ENCODE results near the gene GPHB5. TPM values are rescaled to one million over a fixed set of nuclear protein-coding genes. Genes with fewer than 3 reads are reported as not detected.

The GPHB5 gene
- total RNA-seq, 1 experiment from 2014 or later, result not detected

- Histone ChIP-seq H3K27ac (ENCODE audit: low read depth, low read length) (no peak overlapping the region), H3K4me3 (replicated peaks in 1 of 2; ENCODE audit: low read depth in 1 of 2, low read length in 2 of 2) (no peak overlapping the region), H3K79me2 (ENCODE audit: insufficient read depth, low read length) (no peaks in the 10 kb centered on the region), H3K4me2 (ENCODE audit: low read length) (no peak overlapping the region), H4K20me1 (ENCODE audit: insufficient read depth) (no peaks in the 10 kb centered on the region), H3K9me3 (ENCODE audit: control insufficient read depth in 1 of 2, insufficient read depth in 1 of 2, low read depth in 1 of 2, low read length in 2 of 2) (no peaks in the 10 kb centered on the region), H2AFZ (ENCODE audit: low read depth, low read length, poor library complexity, severe bottlenecking) (no peak overlapping the region), H3K9ac (ENCODE audit: low read length) (no peak overlapping the region), H3K36me3 (ENCODE audit: control insufficient read depth in 1 of 2, insufficient read depth in 2 of 2, low read length in 2 of 2) (no peaks in the 10 kb centered on the region), H3K9me2 (ENCODE audit: insufficient read depth) (no peaks in the 10 kb centered on the region), H3K4me1 (ENCODE audit: control insufficient read depth in 1 of 2, insufficient read depth in 2 of 2, low read length in 2 of 2) (no peaks in the 10 kb centered on the region), H3K27me3 (ENCODE audit: insufficient read depth, low read length) (peaks cover 28% of the 10 kb centered on the region)
- intact Hi-C loops (cut with micrococcal nuclease), result no loop called here
- ATAC-seq (no peak), DNase-seq (ENCODE audit: low read depth, low spot score) (no peak)
- ChIA-PET RAD21 (ENCODE audit: low non-redundant PET in 1 of 2, low total read pairs in 2 of 2, uncharacterized antibody in 2 of 2, unreplicated experiment in 2 of 2) (no interaction called here), POLR2A (no interaction called here), CTCF (no interaction called here)
- TF ChIP-seq ELF1 (IDR thresholded peaks at IDR 0.05; ENCODE audit: borderline replicate concordance, low read depth) (no peak), CEBPB (IDR thresholded peaks at IDR 0.05; ENCODE audit: low read depth) (no peak), YY1 (IDR thresholded peaks at IDR 0.05; ENCODE audit: extremely low read depth, insufficient replicate concordance, low read depth, low read length) (no peak), JUND (IDR thresholded peaks at IDR 0.05) (no peak), RAD21 (IDR thresholded peaks at IDR 0.05; ENCODE audit: low read depth) (no peak), EZH2phosphoT487 (IDR thresholded peaks at IDR 0.05; ENCODE audit: borderline replicate concordance) (no peak), REST (IDR thresholded peaks at IDR 0.05; ENCODE audit: low read depth) (no peak), FOSL1 (IDR thresholded peaks at IDR 0.05; ENCODE audit: low read depth) (no peak), POLR2A (IDR thresholded peaks at IDR 0.05; ENCODE audit: borderline replicate concordance, extremely low read depth, insufficient read depth, insufficient read length) (no peak), SRF (IDR thresholded peaks at IDR 0.05; ENCODE audit: low read depth) (no peak), SIN3A (IDR thresholded peaks at IDR 0.05; ENCODE audit: low read depth) (no peak), MAX (IDR thresholded peaks at IDR 0.05) (no peak), ZNF274 (IDR thresholded peaks at IDR 0.05; ENCODE audit: low read depth, low read length) (no peak), EZH2 (IDR thresholded peaks at IDR 0.05) (no peak), EGR1 (IDR thresholded peaks at IDR 0.05; ENCODE audit: low read depth) (no peak), POLR2AphosphoS5 (IDR thresholded peaks at IDR 0.05; ENCODE audit: low read depth, low read length) (no peak)
- TF ChIP-seq, protein P1, sequence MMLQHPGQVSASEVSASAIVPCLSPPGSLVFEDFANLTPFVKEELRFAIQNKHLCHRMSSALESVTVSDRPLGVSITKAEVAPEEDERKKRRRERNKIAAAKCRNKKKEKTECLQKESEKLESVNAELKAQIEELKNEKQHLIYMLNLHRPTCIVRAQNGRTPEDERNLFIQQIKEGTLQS (IDR thresholded peaks at IDR 0.05), result no peak
- TF ChIP-seq, protein P2, sequence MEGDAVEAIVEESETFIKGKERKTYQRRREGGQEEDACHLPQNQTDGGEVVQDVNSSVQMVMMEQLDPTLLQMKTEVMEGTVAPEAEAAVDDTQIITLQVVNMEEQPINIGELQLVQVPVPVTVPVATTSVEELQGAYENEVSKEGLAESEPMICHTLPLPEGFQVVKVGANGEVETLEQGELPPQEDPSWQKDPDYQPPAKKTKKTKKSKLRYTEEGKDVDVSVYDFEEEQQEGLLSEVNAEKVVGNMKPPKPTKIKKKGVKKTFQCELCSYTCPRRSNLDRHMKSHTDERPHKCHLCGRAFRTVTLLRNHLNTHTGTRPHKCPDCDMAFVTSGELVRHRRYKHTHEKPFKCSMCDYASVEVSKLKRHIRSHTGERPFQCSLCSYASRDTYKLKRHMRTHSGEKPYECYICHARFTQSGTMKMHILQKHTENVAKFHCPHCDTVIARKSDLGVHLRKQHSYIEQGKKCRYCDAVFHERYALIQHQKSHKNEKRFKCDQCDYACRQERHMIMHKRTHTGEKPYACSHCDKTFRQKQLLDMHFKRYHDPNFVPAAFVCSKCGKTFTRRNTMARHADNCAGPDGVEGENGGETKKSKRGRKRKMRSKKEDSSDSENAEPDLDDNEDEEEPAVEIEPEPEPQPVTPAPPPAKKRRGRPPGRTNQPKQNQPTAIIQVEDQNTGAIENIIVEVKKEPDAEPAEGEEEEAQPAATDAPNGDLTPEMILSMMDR (IDR thresholded peaks at IDR 0.05 in 2 of 3, conservative IDR thresholded peaks at IDR 0.05 in 1 of 3; ENCODE audit: borderline replicate concordance in 1 of 3, insufficient read depth in 1 of 3, low read depth in 2 of 3, low read length in 2 of 3), result no peak
- TF ChIP-seq, protein P3, sequence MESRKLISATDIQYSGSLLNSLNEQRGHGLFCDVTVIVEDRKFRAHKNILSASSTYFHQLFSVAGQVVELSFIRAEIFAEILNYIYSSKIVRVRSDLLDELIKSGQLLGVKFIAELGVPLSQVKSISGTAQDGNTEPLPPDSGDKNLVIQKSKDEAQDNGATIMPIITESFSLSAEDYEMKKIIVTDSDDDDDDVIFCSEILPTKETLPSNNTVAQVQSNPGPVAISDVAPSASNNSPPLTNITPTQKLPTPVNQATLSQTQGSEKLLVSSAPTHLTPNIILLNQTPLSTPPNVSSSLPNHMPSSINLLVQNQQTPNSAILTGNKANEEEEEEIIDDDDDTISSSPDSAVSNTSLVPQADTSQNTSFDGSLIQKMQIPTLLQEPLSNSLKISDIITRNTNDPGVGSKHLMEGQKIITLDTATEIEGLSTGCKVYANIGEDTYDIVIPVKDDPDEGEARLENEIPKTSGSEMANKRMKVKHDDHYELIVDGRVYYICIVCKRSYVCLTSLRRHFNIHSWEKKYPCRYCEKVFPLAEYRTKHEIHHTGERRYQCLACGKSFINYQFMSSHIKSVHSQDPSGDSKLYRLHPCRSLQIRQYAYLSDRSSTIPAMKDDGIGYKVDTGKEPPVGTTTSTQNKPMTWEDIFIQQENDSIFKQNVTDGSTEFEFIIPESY (IDR thresholded peaks at IDR 0.05; ENCODE audit: extremely low read depth, insufficient replicate concordance, low read length), result no peak
- BruUV-seq (replicated peaks), result no TSS peak
These were observed 52.6 kb downstream of the GPHB5 start for GRCh38 chr14:63266106-63266505.
